Measurements from ENCODE around the gene MRPS34. TPM values are rescaled to one million over a fixed set of nuclear protein-coding genes. Genes with fewer than 3 reads are reported as not detected.

MRPS34 gene
- total RNA-seq, 1 donor from 2014 or later: 70.9 TPM

- H3K4me3 Mint-ChIP-seq (ENCODE audit: unreplicated experiment): no peak overlapping the region
- peaks cover 6% of the 10 kb centered on the region for H3K4me1 Mint-ChIP-seq (ENCODE audit: unreplicated experiment)
- no peak for DNase-seq (ENCODE audit: extremely low spot score, unreplicated experiment)
- peaks cover 5% of the 10 kb centered on the region for H3K36me3 Mint-ChIP-seq (ENCODE audit: unreplicated experiment)
- no peak overlapping the region for H3K27ac Mint-ChIP-seq (ENCODE audit: unreplicated experiment)
- no peak for TF ChIP-seq CTCF (IDR thresholded peaks at IDR 0.05)
- no peaks in the 10 kb centered on the region for H3K27me3 Mint-ChIP-seq (ENCODE audit: unreplicated experiment)
- H3K9me3 Mint-ChIP-seq (ENCODE audit: unreplicated experiment): no peaks in the 10 kb centered on the region
Measured at GRCh38 chr16:1788708-1789100, 15.8 kb upstream of the MRPS34 start.

- peaks cover 5% of the 10 kb centered on the region for H3K36me3 Mint-ChIP-seq (ENCODE audit: unreplicated experiment)
- no peak for DNase-seq (ENCODE audit: extremely low spot score, unreplicated experiment)
- no peaks in the 10 kb centered on the region for H3K27me3 Mint-ChIP-seq (ENCODE audit: unreplicated experiment)
- H3K27ac Mint-ChIP-seq (ENCODE audit: unreplicated experiment): no peak overlapping the region
- H3K4me1 Mint-ChIP-seq (ENCODE audit: unreplicated experiment): peaks cover 11% of the 10 kb centered on the region
- H3K9me3 Mint-ChIP-seq (ENCODE audit: unreplicated experiment): no peaks in the 10 kb centered on the region
- H3K4me3 Mint-ChIP-seq (ENCODE audit: unreplicated experiment): no peak overlapping the region
- no peak for TF ChIP-seq CTCF (IDR thresholded peaks at IDR 0.05)
Measured at GRCh38 chr16:1788095-1788707, 15.3 kb upstream of the MRPS34 start.

- peaks cover 5% of the 10 kb centered on the region for H3K36me3 Mint-ChIP-seq (ENCODE audit: unreplicated experiment)
- peaks cover 13% of the 10 kb centered on the region for H3K4me1 Mint-ChIP-seq (ENCODE audit: unreplicated experiment)
- no peak for DNase-seq (ENCODE audit: extremely low spot score, unreplicated experiment)
- H3K9me3 Mint-ChIP-seq (ENCODE audit: unreplicated experiment): no peaks in the 10 kb centered on the region
- H3K27ac Mint-ChIP-seq (ENCODE audit: unreplicated experiment): no peak overlapping the region
- no peaks in the 10 kb centered on the region for H3K27me3 Mint-ChIP-seq (ENCODE audit: unreplicated experiment)
- H3K4me3 Mint-ChIP-seq (ENCODE audit: unreplicated experiment): no peak overlapping the region
- no peak for TF ChIP-seq CTCF (IDR thresholded peaks at IDR 0.05)
Measured at GRCh38 chr16:1787322-1788094, 14.6 kb upstream of the MRPS34 start.

- Mint-ChIP-seq H3K36me3 (ENCODE audit: unreplicated experiment) (peaks cover 5% of the 10 kb centered on the region), H3K27me3 (ENCODE audit: unreplicated experiment) (no peaks in the 10 kb centered on the region), H3K4me1 (ENCODE audit: unreplicated experiment) (peaks cover 13% of the 10 kb centered on the region), H3K4me3 (ENCODE audit: unreplicated experiment) (no peak overlapping the region), H3K9me3 (ENCODE audit: unreplicated experiment) (no peaks in the 10 kb centered on the region), H3K27ac (ENCODE audit: unreplicated experiment) (no peak overlapping the region)
- no peak for TF ChIP-seq CTCF (IDR thresholded peaks at IDR 0.05)
- DNase-seq (ENCODE audit: extremely low spot score, unreplicated experiment): no peak
Measured at GRCh38 chr16:1787056-1787321, 14.1 kb upstream of the MRPS34 start.

- Mint-ChIP-seq H3K36me3 (ENCODE audit: unreplicated experiment) (peaks cover 5% of the 10 kb centered on the region), H3K9me3 (ENCODE audit: unreplicated experiment) (no peaks in the 10 kb centered on the region), H3K27me3 (ENCODE audit: unreplicated experiment) (no peaks in the 10 kb centered on the region), H3K27ac (ENCODE audit: unreplicated experiment) (no peak overlapping the region), H3K4me1 (ENCODE audit: unreplicated experiment) (peaks cover 18% of the 10 kb centered on the region), H3K4me3 (ENCODE audit: unreplicated experiment) (no peak overlapping the region)
- no peak for DNase-seq (ENCODE audit: extremely low spot score, unreplicated experiment)
- TF ChIP-seq CTCF (IDR thresholded peaks at IDR 0.05): no peak
Measured at GRCh38 chr16:1786242-1787055, 13.5 kb upstream of the MRPS34 start.
